EL (cell line): Measurements from ENCODE around the gene MYD88.

Experiments used
- DNase-seq: peaks from one replicate; pipeline ENCODE4 v3.0.0-alpha.2; 2016

The MYD88 gene

GRCh38 chr3:38168151-38169026 is 29.9 kb downstream of the MYD88 start:
- DNase-seq, result peak; percentile 86

GRCh38 chr3:38169027-38169317 is 30.5 kb downstream of the MYD88 start:
- peak; percentile 72 for DNase-seq

DNA sequence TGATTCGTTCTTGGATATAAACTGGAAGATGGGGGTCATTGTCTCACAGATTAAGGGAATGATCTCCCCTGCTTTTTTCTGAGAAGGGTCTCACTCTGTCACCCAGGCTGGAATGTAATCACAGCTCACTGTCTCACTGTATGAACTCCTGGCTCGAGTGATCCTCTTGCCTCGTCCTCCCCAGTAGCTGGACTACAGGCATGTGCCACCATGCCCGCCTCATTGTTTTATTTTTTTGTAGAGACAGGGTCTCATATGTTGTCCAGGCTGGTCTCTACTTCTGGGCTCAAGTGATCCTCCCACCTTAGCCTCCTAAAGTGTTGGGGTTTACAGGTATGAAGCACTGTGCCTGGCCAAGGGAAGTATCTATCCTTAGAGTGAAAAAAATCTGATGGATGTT is 32.3 kb downstream of the MYD88 start:
- DNase-seq, result no peak

GRCh38 chr3:38171622-38172021 is 33.2 kb downstream of the MYD88 start:
- no peak for DNase-seq

- DNase-seq, result no peak
These were observed 35.5 kb downstream of the MYD88 start for GRCh38 chr3:38173834-38174418.

- no peak for DNase-seq
These were observed 38.7 kb downstream of the MYD88 start for GRCh38 chr3:38177181-38177580.

GRCh38 chr3:38186781-38187180 is 48.3 kb downstream of the MYD88 start:
- DNase-seq, result no peak

DNA sequence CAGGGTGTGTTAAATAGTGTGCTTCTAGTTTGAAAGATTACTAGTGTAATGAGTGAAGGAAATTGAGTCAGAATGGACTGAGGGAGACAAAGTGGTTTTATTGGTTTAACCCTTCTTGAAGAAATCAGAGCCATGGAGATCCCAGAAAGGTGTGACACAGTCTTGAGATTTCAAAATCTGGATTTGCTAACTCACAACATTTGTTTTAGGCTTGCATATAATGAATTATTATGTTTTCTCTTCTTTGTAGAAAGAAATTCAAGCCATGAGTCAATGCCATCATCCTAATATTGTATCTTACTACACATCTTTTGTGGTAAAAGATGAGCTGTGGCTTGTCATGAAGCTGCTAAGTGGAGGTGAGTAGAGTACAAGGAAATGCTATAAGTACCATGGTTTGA is 52.0 kb downstream of the MYD88 start:
- no peak for DNase-seq
